HG02678 (cell line): ENCODE measurements around the gene PGAM2.

Experiments used
- ATAC-seq: cut with Tn5 transposase; IDR thresholded peaks from one replicate; pipeline ENCODE4 v1.9.1; 2021; ENCODE audit warnings: mild to moderate bottlenecking, moderate library complexity; ENCODE audit not compliant: unreplicated experiment

PGAM2 gene

DNA sequence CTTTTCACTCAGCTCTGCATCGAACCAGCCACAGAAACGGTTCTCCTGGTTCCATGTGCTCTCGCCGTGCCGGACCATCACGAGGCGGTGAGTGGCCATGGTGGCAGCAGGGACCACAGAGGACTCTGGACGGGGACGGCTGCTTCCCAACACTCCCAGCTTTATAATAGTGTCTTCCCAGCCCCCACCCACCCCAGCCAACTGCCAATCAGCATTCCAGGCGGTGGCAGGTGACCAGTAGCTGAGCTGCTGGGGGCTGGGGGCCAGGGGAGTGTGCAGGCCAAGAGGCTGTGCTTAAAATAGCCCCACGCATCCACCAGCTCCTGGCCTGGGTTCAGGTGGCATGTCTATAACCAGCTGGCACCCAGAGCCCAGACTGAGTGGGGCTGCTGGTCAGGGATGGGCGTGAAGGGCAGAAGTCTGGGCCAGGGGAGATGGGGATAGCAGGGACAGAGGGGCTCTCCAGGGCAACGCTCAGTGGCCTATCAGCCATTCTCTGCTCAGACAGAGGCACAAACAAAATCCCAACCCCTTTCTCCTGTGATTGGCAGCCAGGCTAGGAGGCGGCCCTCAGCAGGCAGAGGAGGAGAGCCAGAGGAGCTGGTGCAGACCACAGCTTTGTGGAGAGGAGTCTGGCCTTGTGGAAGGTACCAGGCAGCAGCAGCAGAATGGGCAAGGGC is at the start of gene PGAM2:
TSS of gene PGAM2 (minus strand) at position 137 of the 680 bp plus-strand sequence. CDS start at position 99, 38 bp downstream.
- no peak for ATAC-seq

DNA sequence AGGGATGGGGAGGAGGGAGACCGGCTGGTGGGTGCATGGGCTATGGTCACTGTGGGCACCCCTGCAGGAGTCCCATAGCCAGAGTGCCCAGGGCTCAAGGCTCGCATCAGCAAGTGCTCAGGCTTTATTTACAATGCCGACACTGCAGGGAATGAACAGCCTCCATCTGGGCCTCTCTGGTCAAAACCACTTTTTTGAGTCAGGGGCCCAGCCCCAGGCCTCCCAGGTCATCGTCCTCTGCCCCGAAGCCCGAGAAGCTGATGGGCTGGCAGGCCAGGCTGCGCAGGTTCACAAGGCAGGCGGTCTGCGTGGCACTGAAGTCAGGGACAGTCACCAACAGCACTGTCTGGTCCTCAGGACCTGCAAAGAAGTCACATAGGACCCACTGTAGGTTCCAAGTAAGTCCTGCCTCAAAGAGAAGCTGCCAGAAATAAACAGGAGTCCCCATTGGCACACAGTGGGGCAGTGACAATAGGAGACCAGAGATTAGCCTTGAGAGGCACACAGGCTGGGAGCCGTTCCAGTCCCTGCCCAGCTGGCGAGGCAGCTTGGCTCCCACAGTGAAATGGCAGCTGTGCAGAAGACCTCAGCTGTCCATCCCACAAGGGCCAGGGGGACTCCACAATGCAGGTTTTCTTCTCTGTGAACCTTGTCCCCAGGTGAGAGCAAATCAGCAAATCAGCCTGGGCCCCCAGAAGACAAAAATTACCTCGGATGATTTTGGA is 49.4 kb upstream of the PGAM2 start:
- no peak for ATAC-seq

DNA sequence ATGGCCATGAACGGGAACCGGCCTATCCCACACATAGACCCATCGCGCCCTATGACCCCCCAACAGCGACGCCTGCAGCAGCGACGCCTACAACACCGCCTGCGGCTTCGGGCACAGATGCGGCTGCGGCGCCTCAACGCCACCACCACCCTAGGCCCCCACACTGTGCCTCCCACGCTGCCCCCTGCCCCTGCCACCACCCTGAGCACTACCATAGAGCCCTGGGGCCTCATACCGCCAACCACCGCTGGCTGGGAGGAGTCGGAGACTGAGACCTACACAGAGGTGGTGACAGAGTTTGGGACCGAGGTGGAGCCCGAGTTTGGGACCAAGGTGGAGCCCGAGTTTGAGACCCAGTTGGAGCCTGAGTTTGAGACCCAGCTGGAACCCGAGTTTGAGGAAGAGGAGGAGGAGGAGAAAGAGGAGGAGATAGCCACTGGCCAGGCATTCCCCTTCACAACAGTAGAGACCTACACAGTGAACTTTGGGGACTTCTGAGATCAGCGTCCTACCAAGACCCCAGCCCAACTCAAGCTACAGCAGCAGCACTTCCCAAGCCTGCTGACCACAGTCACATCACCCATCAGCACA is 48.5 kb upstream of the PGAM2 start:
- ATAC-seq: no peak

- ATAC-seq: no peak
Observed at GRCh38 chr7:44112997-44113763, 47.8 kb upstream of the PGAM2 start.

DNA sequence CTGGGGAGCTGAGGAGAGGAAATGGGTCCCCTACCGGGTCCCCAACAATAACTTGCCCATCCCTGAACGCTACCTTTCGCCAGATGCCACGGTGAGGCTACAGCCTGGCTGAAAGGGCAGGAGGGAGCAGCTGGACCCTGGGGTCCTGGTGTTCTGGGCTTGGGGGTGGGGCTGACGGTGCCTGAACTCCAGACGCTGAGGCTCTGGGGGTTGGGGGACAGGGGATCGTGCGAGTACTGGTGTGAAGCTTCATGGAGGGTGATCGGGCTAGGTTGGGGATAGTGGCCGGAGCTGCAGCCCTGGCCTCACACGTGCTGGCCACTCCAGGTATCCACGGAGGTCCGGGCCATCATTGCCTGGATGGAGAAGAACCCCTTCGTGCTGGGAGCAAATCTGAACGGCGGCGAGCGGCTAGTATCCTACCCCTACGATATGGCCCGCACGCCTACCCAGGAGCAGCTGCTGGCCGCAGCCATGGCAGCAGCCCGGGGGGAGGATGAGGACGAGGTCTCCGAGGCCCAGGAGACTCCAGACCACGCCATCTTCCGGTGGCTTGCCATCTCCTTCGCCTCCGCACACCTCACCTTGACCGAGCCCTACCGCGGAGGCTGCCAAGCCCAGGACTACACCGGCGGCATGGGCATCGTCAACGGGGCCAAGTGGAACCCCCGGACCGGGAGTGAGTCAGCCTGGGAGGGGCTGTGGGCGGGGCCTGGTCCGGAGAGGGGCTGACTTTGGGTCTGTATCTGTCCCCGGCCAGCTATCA is 47.0 kb upstream of the PGAM2 start:
- no peak for ATAC-seq

DNA sequence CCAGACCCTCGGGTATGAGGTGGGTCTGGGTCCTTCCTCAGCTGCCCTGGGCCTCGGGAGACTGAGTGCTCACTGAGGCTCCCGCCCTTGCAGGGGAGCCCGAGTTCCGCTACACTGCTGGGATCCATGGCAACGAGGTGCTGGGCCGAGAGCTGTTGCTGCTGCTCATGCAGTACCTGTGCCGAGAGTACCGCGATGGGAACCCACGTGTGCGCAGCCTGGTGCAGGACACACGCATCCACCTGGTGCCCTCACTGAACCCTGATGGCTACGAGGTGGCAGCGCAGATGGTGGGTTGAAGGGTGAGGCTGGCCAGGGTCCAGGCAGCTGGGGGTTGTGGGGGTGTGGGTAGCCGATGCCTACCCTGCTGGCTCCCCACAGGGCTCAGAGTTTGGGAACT is 46.4 kb upstream of the PGAM2 start:
- no peak for ATAC-seq

GRCh38 chr7:44110719-44111635 is 45.6 kb upstream of the PGAM2 start:
- no peak for ATAC-seq

DNA sequence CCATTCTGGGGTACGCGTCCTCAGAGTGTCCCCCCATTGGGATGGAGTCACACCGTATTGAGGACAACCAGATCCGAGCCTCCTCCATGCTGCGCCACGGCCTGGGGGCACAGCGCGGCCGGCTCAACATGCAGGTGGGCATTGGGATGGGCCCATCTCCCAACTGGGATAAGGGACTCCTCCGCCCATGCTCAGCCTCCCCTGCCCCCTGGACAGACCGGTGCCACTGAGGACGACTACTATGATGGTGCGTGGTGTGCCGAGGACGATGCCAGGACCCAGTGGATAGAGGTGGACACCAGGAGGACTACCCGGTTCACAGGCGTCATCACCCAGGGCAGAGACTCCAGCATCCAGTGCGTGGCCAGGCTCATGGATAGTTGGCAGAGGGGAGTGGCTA is 44.6 kb upstream of the PGAM2 start:
- ATAC-seq: no peak

DNA sequence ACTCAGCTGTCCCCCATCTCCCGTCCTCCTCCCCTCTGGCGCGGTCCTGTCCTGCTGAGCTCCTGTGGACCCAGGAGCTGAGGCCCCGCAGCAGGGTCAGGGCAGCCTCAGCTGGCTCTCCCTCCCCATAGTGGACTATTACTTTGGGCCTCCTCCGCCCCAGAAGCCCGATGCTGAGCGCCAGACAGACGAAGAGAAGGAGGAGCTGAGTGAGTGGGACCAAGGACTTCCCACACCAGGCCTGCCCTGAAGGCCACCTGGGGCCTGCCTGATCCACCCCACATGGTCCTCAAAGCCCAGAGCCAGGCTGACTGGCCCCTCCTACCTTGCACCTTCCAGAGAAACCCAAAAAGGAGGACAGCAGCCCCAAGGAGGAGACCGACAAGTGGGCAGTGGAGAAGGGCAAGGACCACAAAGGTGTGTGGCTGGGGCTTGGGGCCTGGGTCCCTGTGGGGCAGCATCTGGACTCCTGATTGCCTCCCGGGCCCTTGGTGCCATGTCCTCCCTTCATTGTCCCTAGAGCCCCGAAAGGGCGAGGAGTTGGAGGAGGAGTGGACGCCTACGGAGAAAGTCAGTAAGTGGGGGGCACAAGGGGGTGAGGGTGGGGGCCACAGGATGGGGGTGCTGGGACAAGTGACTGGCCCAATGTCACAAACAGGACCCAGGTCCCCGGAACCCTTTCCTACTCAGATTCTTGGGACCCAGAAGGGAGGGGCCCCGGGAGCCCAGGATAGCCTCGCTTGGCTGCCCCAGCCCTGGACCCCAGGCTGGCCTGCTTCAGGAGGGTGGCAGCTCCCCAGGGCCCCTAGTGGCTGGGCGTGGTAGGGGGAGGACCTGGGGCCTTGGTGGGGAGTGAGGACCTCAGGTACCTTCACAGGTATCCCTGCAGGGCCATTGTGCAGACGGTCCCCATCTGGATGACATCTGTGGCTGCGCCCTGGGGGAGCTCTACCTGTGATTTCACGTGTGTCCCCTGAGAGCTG is 43.7 kb upstream of the PGAM2 start:
- ATAC-seq: no peak

DNA sequence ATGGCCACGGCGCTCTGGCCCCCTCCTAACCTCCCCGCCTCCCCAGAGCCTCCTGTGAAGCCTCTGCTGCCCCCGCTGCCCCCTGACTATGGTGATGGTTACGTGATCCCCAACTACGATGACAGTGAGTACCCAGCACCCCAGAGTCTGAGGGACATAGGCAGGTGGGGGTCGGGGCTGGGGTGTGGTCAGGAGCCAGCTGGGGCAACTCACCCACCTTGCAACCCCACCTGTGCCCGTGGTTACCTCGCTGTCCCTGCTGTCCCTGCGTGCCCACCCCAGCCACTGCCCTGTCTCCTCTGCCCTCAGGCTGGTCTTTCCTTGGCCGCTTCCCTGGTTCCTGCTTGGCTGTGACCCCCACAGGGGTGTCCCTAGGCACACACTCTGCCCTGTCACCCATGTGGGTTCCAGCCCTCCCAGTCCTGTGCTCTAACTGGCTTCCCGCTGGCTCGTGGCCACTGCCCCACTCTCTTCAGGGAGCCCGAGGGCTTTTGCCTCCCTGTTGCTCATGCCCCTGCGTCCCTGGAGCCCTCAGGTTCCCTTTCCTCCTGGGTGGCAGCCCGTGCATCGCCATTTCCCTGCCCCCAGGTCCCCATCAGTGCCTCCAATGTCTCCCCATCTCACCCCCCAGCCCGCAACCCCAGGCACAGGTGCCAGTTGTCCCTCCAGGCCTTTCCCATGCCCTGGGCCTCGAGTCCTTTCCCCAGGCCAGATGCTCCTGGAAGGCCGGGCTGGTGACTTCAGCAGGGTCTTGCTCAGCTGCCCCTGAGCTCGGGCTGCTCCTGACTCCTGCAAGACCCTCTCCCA is 42.8 kb upstream of the PGAM2 start:
- ATAC-seq: no peak

GRCh38 chr7:44107116-44107960 is 42.0 kb upstream of the PGAM2 start:
- ATAC-seq: no peak

- no peak for ATAC-seq
Observed at GRCh38 chr7:44106311-44107065, 41.1 kb upstream of the PGAM2 start.

DNA sequence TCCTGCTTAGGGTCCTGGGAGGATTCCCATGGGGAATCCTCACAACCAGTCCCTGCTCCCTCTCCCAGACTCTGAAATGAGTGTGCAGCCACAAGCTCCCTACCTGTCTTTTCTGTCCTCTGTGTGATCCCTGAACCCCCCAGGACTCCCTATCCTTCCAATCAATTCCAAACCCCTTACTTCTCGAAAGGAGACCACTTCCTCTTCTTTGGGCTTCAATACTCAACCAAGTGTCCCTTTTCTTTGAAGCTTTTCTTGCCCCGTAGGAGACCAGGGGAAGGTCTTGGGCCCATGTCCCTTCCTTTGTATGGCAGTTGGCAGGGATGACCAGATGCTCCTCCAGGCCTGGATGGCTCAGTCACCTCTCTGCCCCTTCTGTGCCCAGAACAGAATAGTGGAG is 40.5 kb upstream of the PGAM2 start:
- ATAC-seq: no peak

- no peak for ATAC-seq
Observed at GRCh38 chr7:44104860-44105771, 39.7 kb upstream of the PGAM2 start.
